Keratinocyte (primary cell): Measurements from ENCODE around the gene TMED10. TPM values are rescaled to one million over a fixed set of nuclear protein-coding genes. Genes with fewer than 3 reads are reported as not detected.

ENCODE experiments used
- DNase-seq: peaks from one replicate; pipeline ENCODE4 v3.0.0-alpha.2; 2011; ENCODE audit warnings: low read depth, missing footprints, low spot score
- FAIRE-seq: peaks from 2 replicates; lab custom pipeline; 2011; peaks lifted over from hg19 to GRCh38; lab: Jason Lieb, UNC
- H2AFZ ChIP-seq: 2 replicates; pipeline ENCODE4 v1.6.0; 2012; ENCODE audit warnings: low read length, control low read depth, inconsistent platforms; ENCODE audit not compliant: control insufficient read depth
- H3K27ac ChIP-seq: 2 replicates; pipeline ENCODE4 v1.5.1; 2011; ENCODE audit warnings: low read length; ENCODE audit not compliant: control insufficient read depth, insufficient read depth
- H3K27me3 ChIP-seq: 3 replicates; pipeline ENCODE4 v1.6.0; 2011; ENCODE audit warnings: low read length; ENCODE audit not compliant: control insufficient read depth, insufficient read depth; ENCODE audit errors: extremely low read depth
- H3K36me3 ChIP-seq, 2 experiments: 2 replicates in 1 of 2; 3 replicates in 1 of 2; pipeline ENCODE4 v1.5.1; 2011; ENCODE audit warnings: low read length in 2 of 2, mild to moderate bottlenecking in 1 of 2; ENCODE audit not compliant: control insufficient read depth in 2 of 2, insufficient read depth in 2 of 2; ENCODE audit errors: extremely low read depth in 1 of 2
- H3K4me1 ChIP-seq: 3 replicates; pipeline ENCODE4 v1.5.1; 2011; ENCODE audit warnings: low read length; ENCODE audit not compliant: control insufficient read depth, insufficient read depth; ENCODE audit errors: extremely low read depth
- H3K4me2 ChIP-seq: 3 replicates; pipeline ENCODE4 v1.6.0; 2011; ENCODE audit warnings: low read depth, low read length; ENCODE audit not compliant: control insufficient read depth, insufficient read depth; ENCODE audit errors: extremely low read depth
- H3K4me3 ChIP-seq, 3 experiments: fragments of 200-600 bp in 1 of 3; sonication (generic) in 1 of 3; 2 replicates in 2 of 3; 3 replicates in 1 of 3; pipeline ENCODE4 v1.5.1; 2011 to 2016; ENCODE audit warnings: low read length in 3 of 3, mild to moderate bottlenecking in 3 of 3, control low read depth in 2 of 3, inconsistent platforms in 1 of 3, low read depth in 1 of 3, mixed read lengths in 1 of 3, mixed run types in 1 of 3, moderate library complexity in 1 of 3; ENCODE audit not compliant: control insufficient read depth in 2 of 3, insufficient read depth in 2 of 3; ENCODE audit errors: extremely low read depth in 1 of 3
- H3K79me2 ChIP-seq: 2 replicates; pipeline ENCODE4 v1.6.0; 2012; ENCODE audit warnings: low read length; ENCODE audit not compliant: control insufficient read depth, insufficient read depth
- H3K9ac ChIP-seq: 3 replicates; pipeline ENCODE4 v1.6.0; 2011; ENCODE audit warnings: low read length; ENCODE audit not compliant: control insufficient read depth, insufficient read depth; ENCODE audit errors: extremely low read depth
- H3K9me1 ChIP-seq: 3 replicates; pipeline ENCODE4 v1.6.0; 2011; ENCODE audit warnings: low read length; ENCODE audit not compliant: control insufficient read depth, insufficient read depth; ENCODE audit errors: extremely low read depth
- H3K9me3 ChIP-seq: 2 replicates; pipeline ENCODE4 v1.5.1; 2012; ENCODE audit warnings: low read depth, low read length; ENCODE audit not compliant: control insufficient read depth
- H4K20me1 ChIP-seq: 3 replicates; pipeline ENCODE4 v1.6.0; 2011; ENCODE audit warnings: low read length; ENCODE audit not compliant: control insufficient read depth, insufficient read depth; ENCODE audit errors: extremely low read depth
- CTCF ChIP-seq, 3 experiments: IDR thresholded peaks in 1 of 3; conservative IDR thresholded peaks in 1 of 3; optimal IDR thresholded peaks in 1 of 3; 2 replicates in 2 of 3; 3 replicates in 1 of 3; pipeline versions ENCODE3 to v1.5.1; 2011; ENCODE audit warnings: low read length in 3 of 3, mild to moderate bottlenecking in 3 of 3, moderate library complexity in 2 of 3, control low read depth in 1 of 3, inconsistent platforms in 1 of 3; ENCODE audit not compliant: insufficient read depth in 2 of 3; ENCODE audit errors: extremely low read depth in 1 of 3
- EZH2 ChIP-seq: IDR thresholded peaks from one replicate; pipeline ENCODE4 v1.6.1; 2012; ENCODE audit warnings: inconsistent platforms, mild to moderate bottlenecking, low read length, moderate library complexity
- dilution Hi-C: fragments of 300-500 bp; cut with MboI; formaldehyde crosslinking; loops from one replicate; pipeline ENCODE4 v1.7.0; 2020; ENCODE audit warnings: low sequenced_read_pairs; ENCODE audit not compliant: extremely low pct_ligation_motif_present
- polyA plus RNA-seq, 5 experiments: library from polyadenylated mRNA; depleted of rRNA in 3 of 5; stranded (reverse) in 3 of 5; stranded (forward) in 1 of 5; unstranded in 1 of 5; fragments of >200 nt; gene quantifications; 1 replicate in 1 of 5; 2 replicates in 3 of 5; 3 replicates in 1 of 5; pipeline versions ENCODE4 v1.2.1 to v1.2.3, GENCODE V29; 2011 to 2012; ENCODE audit warnings: missing spikeins in 2 of 5, low read depth in 1 of 5, low replicate concordance in 1 of 5
- small RNA-seq, 3 experiments: library from RNA; depleted of rRNA; stranded (forward); fragments of <200 nt; gene quantifications; one replicate each; pipeline ENCODE3, GENCODE V24; 2012; ENCODE audit warnings: low read depth in 3 of 3, low replicate concordance in 1 of 3; ENCODE audit not compliant: insufficient read length in 3 of 3

Gene TMED10
- polyA plus RNA-seq, 1 donor (not counting 4 experiments of a cell fraction or from before 2014, with no cell fraction given) = 428 TPM

- no peak for DNase-seq
- FAIRE-seq = no peak
- no peaks in the 10 kb centered on the region for H3K27me3 ChIP-seq
Measured at GRCh38 chr14:75081660-75082229, 94.7 kb downstream of the TMED10 start.

More at GRCh38 chr14:75081660-75082229, 94.7 kb downstream of the TMED10 start:
- Histone ChIP-seq H3K27ac (no peak overlapping the region), H3K9me3 (no peaks in the 10 kb centered on the region), H3K9ac (no peak overlapping the region), H3K79me2 (no peaks in the 10 kb centered on the region), H2AFZ (no peak overlapping the region), H4K20me1 (no peaks in the 10 kb centered on the region), H3K36me3 (peaks cover 12 to 14% of the 10 kb centered on the region in 2 experiments), H3K4me1 (no peaks in the 10 kb centered on the region), H3K4me3 (no peak overlapping the region), H3K4me2 (no peak overlapping the region), H3K9me1 (no peaks in the 10 kb centered on the region)
- dilution Hi-C loops = no loop called here
- no peak for TF ChIP-seq CTCF (optimal IDR thresholded peaks at IDR 0.05 in 1 of 3, IDR thresholded peaks at IDR 0.05 in 1 of 3, conservative IDR thresholded peaks at IDR 0.05 in 1 of 3; ENCODE audit: extremely low read depth in 1 of 3, insufficient read depth in 2 of 3, low read length in 3 of 3)
- TF ChIP-seq EZH2 = no peak

Small RNAs within 50 kb of the gene (small RNA-seq; reads per million reads assigned to genes)
- gene HIF1AP1 (0 reads per million in 3 experiments), gene RNU4ATAC14P (0 to 0.25 (median 0) reads per million in 3 experiments)

Other genes starting within 250 kb of the TMED10 start
- gene PGF, start 221.0 kb downstream of the TMED10 start, polyA plus RNA-seq = 16.5 to 19.0 TPM (median 17.5 TPM) in 3 replicates
- gene EIF2B2, start 173.7 kb downstream of the TMED10 start, polyA plus RNA-seq = 112 to 114 TPM (median 113 TPM) in 3 replicates
- 8.8 to 13.8 TPM (median 13.0 TPM) in 3 replicates for gene MLH3, start 125.1 kb downstream of the TMED10 start, polyA plus RNA-seq
- gene ACYP1, start 112.6 kb downstream of the TMED10 start, polyA plus RNA-seq = 16.7 to 32.9 TPM (median 19.8 TPM) in 3 replicates
- gene ZC2HC1C, start 107.0 kb downstream of the TMED10 start, polyA plus RNA-seq = 0.23 to 0.68 TPM (median 0.32 TPM) in 3 replicates
- gene NEK9, start 49.6 kb downstream of the TMED10 start, polyA plus RNA-seq = 23.0 to 43.7 TPM (median 27.9 TPM) in 3 replicates
- 29.2 to 141 TPM (median 121 TPM) in 3 replicates for gene FOS, start 102.2 kb upstream of the TMED10 start, polyA plus RNA-seq